SK-N-MC (cell line): Measurements from ENCODE around the gene RPS18.

Experiments
- DNase-seq: peaks from one replicate; pipeline ENCODE4 v3.0.0-alpha.2; 2011; ENCODE audit warnings: low read depth, low spot score
- H3K27ac ChIP-seq: fragments of 200-600 bp; sonication (generic); 2 replicates; pipeline ENCODE4 v1.5.1; 2016; ENCODE audit warnings: mixed run types
- H3K36me3 ChIP-seq: fragments of 200-600 bp; sonication (generic); 2 replicates; pipeline ENCODE4 v1.6.1; 2017; ENCODE audit warnings: antibody characterized with exemption, low read length, mixed read lengths; ENCODE audit not compliant: insufficient read depth
- H3K4me3 ChIP-seq: fragments of 200-600 bp; sonication (generic); 2 replicates; pipeline ENCODE4 v1.5.1; 2016
- H3K9ac ChIP-seq: fragments of 200-600 bp; sonication (generic); 2 replicates; pipeline ENCODE4 v1.8.0; 2017; ENCODE audit warnings: mixed run types, mixed read lengths; ENCODE audit not compliant: insufficient read length
- H3K9me3 ChIP-seq: fragments of 200-600 bp; sonication (generic); 2 replicates; pipeline ENCODE4 v1.6.1; 2017; ENCODE audit warnings: low read depth, mild to moderate bottlenecking, antibody characterized with exemption, low read length, moderate library complexity, mixed read lengths
- EZH2 ChIP-seq: fragments of 200-600 bp; sonication (generic); IDR thresholded peaks from one replicate; pipeline ENCODE4 v1.6.1; 2017; ENCODE audit warnings: antibody characterized with exemption
- FOXP2 ChIP-seq: optimal IDR thresholded peaks from 2 replicates; pipeline ENCODE3; 2011; ENCODE audit warnings: mild to moderate bottlenecking, moderate library complexity; ENCODE audit not compliant: insufficient read depth; ENCODE audit errors: extremely low read length, control extremely low read depth
- POLR2AphosphoS5 ChIP-seq: IDR thresholded peaks from 2 replicates; pipeline ENCODE4 v1.6.1; 2012; ENCODE audit warnings: mild to moderate bottlenecking, low read depth, low read length, borderline replicate concordance

The RPS18 gene

DNA sequence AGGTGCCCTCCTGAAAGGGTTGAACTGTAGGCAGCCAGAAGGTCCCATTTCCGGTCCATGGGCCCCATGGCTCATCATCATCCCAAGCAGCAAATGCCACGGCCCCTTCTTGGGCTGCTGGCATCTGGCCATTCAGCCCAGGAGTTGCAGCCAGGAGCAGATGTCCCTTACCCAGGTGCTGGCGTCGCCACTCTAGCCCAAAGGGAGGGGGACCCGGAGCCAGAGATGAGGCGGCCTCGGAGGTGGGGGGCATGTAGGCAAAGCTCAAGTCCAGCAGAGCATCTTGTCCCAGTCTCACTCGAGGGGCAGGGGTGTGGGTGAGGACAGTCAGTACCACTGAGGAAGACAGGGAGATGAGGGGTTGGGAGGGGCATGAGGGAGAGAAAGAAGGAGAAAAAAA is 33.2 kb downstream of the RPS18 start:
- no peak overlapping the region for H3K9ac ChIP-seq
- no peak for DNase-seq
- H3K36me3 ChIP-seq = no peaks in the 10 kb centered on the region
- H3K4me3 ChIP-seq = no peak overlapping the region
- H3K9me3 ChIP-seq = no peaks in the 10 kb centered on the region
- H3K27ac ChIP-seq = no peak overlapping the region
- TF ChIP-seq FOXP2 = no peak

- H3K27ac ChIP-seq = no peak overlapping the region
- TF ChIP-seq EZH2 (no peak), FOXP2 (no peak), POLR2AphosphoS5 (no peak)
- no peak for DNase-seq
- no peak overlapping the region for H3K4me3 ChIP-seq
- no peaks in the 10 kb centered on the region for H3K36me3 ChIP-seq
- no peak overlapping the region for H3K9ac ChIP-seq
- no peaks in the 10 kb centered on the region for H3K9me3 ChIP-seq
These were observed 34.5 kb downstream of the RPS18 start for GRCh38 chr6:33306356-33306755.

DNA sequence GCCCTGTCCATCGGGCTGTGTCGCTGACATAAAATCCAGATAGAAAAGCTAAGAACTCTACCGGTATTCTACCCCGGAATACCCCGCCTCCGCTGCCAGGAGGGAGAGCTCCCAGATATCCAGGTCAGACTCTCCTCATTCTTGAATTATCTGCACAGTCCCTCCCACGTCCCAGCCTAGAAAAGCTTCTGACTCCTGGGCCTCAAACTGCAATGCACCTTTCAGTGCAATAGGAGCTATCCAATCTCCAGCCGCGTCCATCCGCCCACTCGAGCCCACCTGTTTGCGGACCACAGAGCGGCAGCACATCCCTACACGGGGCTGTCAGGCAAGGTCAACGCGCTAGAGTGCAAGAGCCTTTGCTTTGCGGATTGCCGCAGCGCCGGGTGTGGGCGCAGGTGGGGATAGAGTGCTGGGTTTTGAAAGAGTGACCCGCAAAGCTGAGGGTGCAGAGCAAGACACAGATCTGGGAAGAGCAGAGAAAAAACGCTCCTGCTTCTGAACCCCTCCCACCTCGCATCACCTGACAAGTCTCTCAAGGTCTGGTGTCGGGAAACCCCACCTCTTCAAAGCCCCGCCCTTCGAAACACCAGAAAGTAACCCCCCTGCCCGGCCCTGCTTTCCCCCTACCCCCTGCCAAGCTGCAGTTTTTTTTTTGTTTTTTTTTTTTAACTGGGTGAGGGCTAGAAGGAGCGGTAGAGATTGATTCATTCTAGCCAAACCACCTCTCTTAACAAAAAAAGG is 40.7 kb downstream of the RPS18 start:
- no peak for DNase-seq
- no peak for TF ChIP-seq FOXP2
- TF ChIP-seq EZH2 = no peak
- no peak for TF ChIP-seq POLR2AphosphoS5
- Histone ChIP-seq H3K27ac (peak overlapping the region; percentile 74), H3K36me3 (no peaks in the 10 kb centered on the region), H3K9ac (peak overlapping the region; percentile 85), H3K4me3 (peak overlapping the region; percentile 96), H3K9me3 (no peaks in the 10 kb centered on the region)

DNA sequence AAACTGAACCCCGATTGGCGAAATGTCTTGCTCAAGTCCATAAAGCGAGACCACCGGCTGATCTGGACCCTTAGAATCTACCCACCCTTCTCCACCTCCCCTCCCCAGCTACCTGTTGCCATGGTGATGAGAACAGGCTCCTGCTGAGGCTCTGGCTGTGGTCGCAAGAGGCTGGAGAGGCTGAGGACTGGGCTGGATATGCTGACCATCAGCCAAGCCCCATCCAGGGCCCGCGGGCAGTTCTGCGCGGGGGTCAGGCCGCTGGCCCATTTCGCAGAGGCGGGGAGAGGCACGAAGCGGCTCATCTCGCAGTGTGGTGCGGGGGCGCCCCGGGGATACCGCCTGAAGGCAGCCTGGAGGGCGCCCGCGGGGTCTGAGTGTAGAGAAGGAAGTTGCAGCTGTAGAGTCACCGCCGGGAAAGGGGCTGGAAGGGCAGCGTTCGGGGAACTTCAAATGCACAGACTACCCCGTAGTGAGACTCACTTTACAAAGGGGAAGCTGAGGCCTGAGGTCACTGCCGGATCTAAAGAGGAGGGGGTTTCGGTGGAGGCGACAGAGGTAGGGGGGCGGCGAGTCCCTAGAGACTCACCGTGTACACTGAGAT is 41.3 kb downstream of the RPS18 start:
- H3K9ac ChIP-seq = peak overlapping the region; percentile 85
- no peak for DNase-seq
- TF ChIP-seq POLR2AphosphoS5 = peak; percentile 29
- TF ChIP-seq EZH2 = no peak
- TF ChIP-seq FOXP2 = no peak
- H3K4me3 ChIP-seq = peak overlapping the region; percentile 96
- peaks cover under 1% of the 10 kb centered on the region; the same call in 1 of the 2 replicates for H3K36me3 ChIP-seq
- peak overlapping the region; percentile 69 for H3K27ac ChIP-seq
- H3K9me3 ChIP-seq = no peaks in the 10 kb centered on the region

DNA sequence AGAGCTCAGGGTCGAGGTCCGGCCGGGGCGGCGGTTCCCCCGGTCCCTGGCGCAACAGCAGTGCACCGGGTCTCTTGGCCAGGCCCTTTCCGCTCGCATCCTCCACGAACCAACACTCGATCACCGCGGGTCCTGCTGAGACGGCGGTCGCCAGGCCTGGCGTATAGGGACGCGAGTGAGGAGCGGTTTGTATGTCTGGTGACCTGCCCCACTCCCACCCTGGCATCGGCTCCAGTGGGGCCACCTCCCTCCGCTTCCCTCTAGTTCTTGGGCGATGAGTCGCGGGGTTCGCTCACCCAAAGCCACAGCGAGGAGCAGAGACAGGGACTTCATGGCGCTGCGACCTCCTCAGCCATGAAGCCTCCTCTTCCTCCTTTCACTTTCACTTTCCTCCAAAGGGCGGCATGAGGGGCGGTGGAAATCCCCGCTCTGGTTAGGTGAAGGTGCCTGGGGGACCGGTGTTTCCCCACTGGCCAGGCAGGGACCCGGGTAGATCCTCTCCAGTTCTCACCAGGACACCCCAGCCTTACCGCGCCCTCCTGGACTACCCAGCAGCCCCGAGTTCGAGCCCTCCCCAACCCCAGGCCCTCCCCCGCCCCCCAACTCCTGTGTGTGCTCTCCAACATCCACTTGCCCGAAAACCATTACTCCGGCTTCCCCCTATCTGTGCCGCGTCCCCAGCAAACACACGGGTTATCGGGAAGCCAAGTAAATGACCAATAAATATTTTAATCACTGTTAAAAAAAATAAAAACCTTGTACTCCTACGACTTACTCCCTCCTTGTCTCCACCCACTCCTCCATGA is 42.0 kb downstream of the RPS18 start, which contains the start of gene TAPBP:
Gene TAPBP, minus strand, starts transcription at position 370 of the 806 bp plus-strand sequence. Its CDS starts 37 bp downstream, at position 333.
- DNase-seq = no peak
- Histone ChIP-seq H3K36me3 (peaks cover 8% of the 10 kb centered on the region), H3K27ac (peak within 1 kb of the TSS; percentile 69), H3K9ac (peak within 1 kb of the TSS; percentile 85), H3K4me3 (peak within 1 kb of the TSS; percentile 96), H3K9me3 (no peaks in the 10 kb centered on the region)
- no peak for TF ChIP-seq FOXP2
- TF ChIP-seq POLR2AphosphoS5 = 0 out of 2 replicates have a peak, but pooled peaks have one; percentile 12

GRCh38 chr6:33314515-33314942 is 42.7 kb downstream of the RPS18 start:
- no peak overlapping the region for H3K27ac ChIP-seq
- peak overlapping the region; percentile 85 for H3K9ac ChIP-seq
- no peak for DNase-seq
- peaks cover 14% of the 10 kb centered on the region for H3K36me3 ChIP-seq
- H3K9me3 ChIP-seq = no peaks in the 10 kb centered on the region
- TF ChIP-seq EZH2 (no peak), POLR2AphosphoS5 (peak; percentile 50)
- peak overlapping the region; percentile 96 for H3K4me3 ChIP-seq

- H3K9ac ChIP-seq = no peak overlapping the region
- TF ChIP-seq FOXP2 (no peak), POLR2AphosphoS5 (no peak; the same call in 1 of the 2 replicates), EZH2 (no peak)
- H3K27ac ChIP-seq = no peak overlapping the region
- peak overlapping the region; percentile 96 for H3K4me3 ChIP-seq
- no peak for DNase-seq
- H3K36me3 ChIP-seq = peaks cover 20% of the 10 kb centered on the region
- H3K9me3 ChIP-seq = no peaks in the 10 kb centered on the region
These were observed 43.3 kb downstream of the RPS18 start for GRCh38 chr6:33314943-33315792.
